Left ventricle myocardium inferior (tissue), 1 donor: ENCODE data around the gene C5AR2. TPM values are rescaled to one million over a fixed set of nuclear protein-coding genes. Genes with fewer than 3 reads are reported as not detected.
"Not testable (repeated sequence)": the region's sequence is repeated elsewhere in the genome, so short reads cannot be mapped to it uniquely, and the experiment has no call there.

ENCODE experiments used
- DNase-seq: peaks from one replicate; pipeline ENCODE4 v3.0.0-alpha.2; 2020
- H3K27ac ChIP-seq: fragments of 200-600 bp; replicated peaks from 2 replicates; pipeline ENCODE4 v1.8.0; 2021
- H3K27me3 ChIP-seq: fragments of 200-600 bp; 2 replicates; pipeline ENCODE4 v1.8.0; 2021; ENCODE audit warnings: low read depth
- H3K36me3 ChIP-seq: fragments of 200-600 bp; 2 replicates; pipeline ENCODE4 v1.8.0; 2021
- H3K4me1 ChIP-seq: fragments of 200-600 bp; 2 replicates; pipeline ENCODE4 v1.8.0; 2021
- H3K4me3 ChIP-seq: fragments of 200-600 bp; 2 replicates; pipeline ENCODE4 v1.8.0; 2021; ENCODE audit warnings: mild to moderate bottlenecking, moderate library complexity
- H3K9me3 ChIP-seq: fragments of 200-600 bp; replicated peaks from 2 replicates; pipeline ENCODE4 v1.8.0; 2021
- CTCF ChIP-seq: fragments of 200-600 bp; IDR thresholded peaks from 2 replicates; pipeline ENCODE4 v1.8.0; 2021; ENCODE audit warnings: antibody characterized with exemption, mild to moderate bottlenecking, borderline replicate concordance
- intact Hi-C: fragments of 100-400 bp; cut with micrococcal nuclease; formaldehyde crosslinking; loops from one replicate; pipeline ENCODE4 v1.11.0; 2022
- total RNA-seq: library from RNA; stranded (reverse); fragmentation: NEBNext Ultra II Directional; extraction: Animal tissue kit (Norgen Biotek cat#: 25700); gene quantifications from one replicate; pipeline ENCODE4 v1.2.1, GENCODE V29; 2021
- donor health status: DM: no; HTN: yes; CAD: no; lungs with severe emphysema.

C5AR2 gene
- total RNA-seq, 1 donor from 2014 or later, result 0.38 TPM

GRCh38 chr19:47379381-47379938 lies 47.5 kb downstream of the C5AR2 start:
- Histone ChIP-seq H3K4me3 (no peak overlapping the region), H3K36me3 (peaks cover 66% of the 10 kb centered on the region), H3K9me3 (no peaks in the 10 kb centered on the region), H3K27me3 (no peaks in the 10 kb centered on the region), H3K4me1 (peaks cover 25% of the 10 kb centered on the region), H3K27ac (no peak overlapping the region)
- intact Hi-C loops, result no loop called here
- DNase-seq, result no peak
- TF ChIP-seq CTCF, result no peak

- Histone ChIP-seq H3K4me1 (peaks cover 25% of the 10 kb centered on the region), H3K27ac (no peak overlapping the region), H3K36me3 (peaks cover 55% of the 10 kb centered on the region), H3K27me3 (peaks cover 6% of the 10 kb centered on the region), H3K9me3 (no peaks in the 10 kb centered on the region), H3K4me3 (no peak overlapping the region)
- no peak for TF ChIP-seq CTCF
- DNase-seq, result no peak
- intact Hi-C loops, result no loop called here
Observed at GRCh38 chr19:47380559-47380958, 48.6 kb downstream of the C5AR2 start.

- intact Hi-C loops, result no loop called here
- no peak for TF ChIP-seq CTCF
- H3K4me3 ChIP-seq, result no peak overlapping the region
- H3K27ac ChIP-seq, result no peak overlapping the region
- H3K36me3 ChIP-seq, result peaks cover 49% of the 10 kb centered on the region
- H3K9me3 ChIP-seq, result no peaks in the 10 kb centered on the region
- DNase-seq, result no peak
- H3K4me1 ChIP-seq, result peaks cover 24% of the 10 kb centered on the region
- peaks cover 9% of the 10 kb centered on the region for H3K27me3 ChIP-seq
Observed at GRCh38 chr19:47381121-47381520, 49.1 kb downstream of the C5AR2 start.

- Histone ChIP-seq H3K36me3 (peaks cover 43% of the 10 kb centered on the region), H3K27me3 (peaks cover 9% of the 10 kb centered on the region), H3K4me1 (peaks cover 18% of the 10 kb centered on the region), H3K27ac (no peak overlapping the region), H3K9me3 (no peaks in the 10 kb centered on the region), H3K4me3 (no peak overlapping the region)
- intact Hi-C loops, result no loop called here
- no peak for DNase-seq
- no peak for TF ChIP-seq CTCF
Observed at GRCh38 chr19:47381653-47382279, 49.8 kb downstream of the C5AR2 start.

GRCh38 chr19:47383890-47384289 lies 51.9 kb downstream of the C5AR2 start:
- H3K4me1 ChIP-seq, DNase-seq, intact Hi-C loops, H3K9me3 ChIP-seq, H3K4me3 ChIP-seq, H3K27ac ChIP-seq: not testable (repeated sequence)
- Histone ChIP-seq H3K36me3 (peaks cover 38% of the 10 kb centered on the region), H3K27me3 (peaks cover 16% of the 10 kb centered on the region)

GRCh38 chr19:47384533-47384932 lies 52.6 kb downstream of the C5AR2 start:
- intact Hi-C loops, H3K4me1 ChIP-seq, DNase-seq, H3K9me3 ChIP-seq, H3K4me3 ChIP-seq, H3K27ac ChIP-seq: not testable (repeated sequence)
- Histone ChIP-seq H3K27me3 (peaks cover 16% of the 10 kb centered on the region), H3K36me3 (peaks cover 33% of the 10 kb centered on the region)

GRCh38 chr19:47386582-47386981 lies 54.6 kb downstream of the C5AR2 start:
- H3K9me3 ChIP-seq, DNase-seq, H3K4me1 ChIP-seq, H3K4me3 ChIP-seq, intact Hi-C loops, H3K27ac ChIP-seq: not testable (repeated sequence)
- H3K36me3 ChIP-seq, result peaks cover 12% of the 10 kb centered on the region
- peaks cover 25% of the 10 kb centered on the region for H3K27me3 ChIP-seq

- H3K36me3 ChIP-seq, H3K9me3 ChIP-seq, H3K4me1 ChIP-seq, H3K4me3 ChIP-seq, intact Hi-C loops, DNase-seq, H3K27ac ChIP-seq: not testable (repeated sequence)
- H3K27me3 ChIP-seq, result peaks cover 35% of the 10 kb centered on the region
Observed at GRCh38 chr19:47387623-47388022, 55.6 kb downstream of the C5AR2 start.

GRCh38 chr19:47388721-47389120 lies 56.7 kb downstream of the C5AR2 start:
- H3K4me3 ChIP-seq, DNase-seq, H3K9me3 ChIP-seq, H3K4me1 ChIP-seq, intact Hi-C loops, H3K36me3 ChIP-seq, H3K27ac ChIP-seq: not testable (repeated sequence)
- peaks cover 41% of the 10 kb centered on the region for H3K27me3 ChIP-seq
